ENCODE results near the gene GAPT.

- TF ChIP-seq EZH2phosphoT487 (IDR thresholded peaks at IDR 0.05; ENCODE audit: borderline replicate concordance, low read length) (no peak), CTCF (conservative IDR thresholded peaks at IDR 0.05; ENCODE audit: low read depth, low read length) (no peak), EZH2 (IDR thresholded peaks at IDR 0.05; ENCODE audit: low read length, unreplicated experiment) (no peak)
These were observed 45.2 kb upstream of the GAPT start for GRCh38 chr5:58446024-58446423.
